MM.1S (cell line): Measurements from ENCODE around the gene DIP2C.

Experiments
- CTCF ChIP-seq: fragments of 300-600 bp; sonication (generic); IDR thresholded peaks from 2 replicates; pipeline ENCODE4 v1.5.1; 2016; ENCODE audit warnings: antibody characterized with exemption, low read length, mixed read lengths
- EZH2 ChIP-seq: fragments of 300-600 bp; sonication (generic); optimal IDR thresholded peaks from 2 replicates; pipeline ENCODE3; 2017; ENCODE audit warnings: low read depth, mild to moderate bottlenecking, antibody characterized with exemption, low read length, mixed read lengths

GRCh38 chr10:500876-501275, 188.6 kb downstream of the DIP2C start:
- TF ChIP-seq CTCF (no peak), EZH2 (no peak)
